ENCODE data around the gene ZNF609. TPM values are rescaled to one million over a fixed set of nuclear protein-coding genes. Genes with fewer than 3 reads are reported as not detected.
A peak's percentile ranks its signal among the peaks of the same experiment; 100 is the strongest.

Gene ZNF609
- total RNA-seq, 2 donors from 2014 or later, result 52.3 to 54.8 TPM

DNA sequence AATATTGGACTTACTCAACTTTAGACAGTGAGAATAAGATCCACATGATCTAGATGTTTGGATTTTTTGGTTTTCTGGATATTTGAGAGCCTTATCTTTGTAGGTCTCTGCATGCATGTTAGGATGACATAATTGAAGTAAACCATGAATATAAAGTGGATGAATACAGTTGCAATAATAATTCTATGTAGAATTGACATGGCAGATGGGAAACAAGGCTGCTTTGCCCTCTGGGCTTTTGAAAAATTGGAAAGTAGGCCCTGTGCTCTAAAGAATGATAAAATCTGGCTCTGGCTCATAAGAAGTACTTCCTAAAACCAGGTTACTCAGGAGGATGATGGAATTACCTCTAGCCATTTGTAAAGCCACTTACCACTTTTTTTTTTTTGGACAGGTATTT lies 86.9 kb downstream of the ZNF609 start:
- H3K27me3 Mint-ChIP-seq (ENCODE audit: insufficient read depth), result no peaks in the 10 kb centered on the region
- H3K27ac Mint-ChIP-seq, result no peak overlapping the region
- no peaks in the 10 kb centered on the region for H3K4me1 ChIP-seq (ENCODE audit: control insufficient read depth, insufficient read depth, low read length)

DNA sequence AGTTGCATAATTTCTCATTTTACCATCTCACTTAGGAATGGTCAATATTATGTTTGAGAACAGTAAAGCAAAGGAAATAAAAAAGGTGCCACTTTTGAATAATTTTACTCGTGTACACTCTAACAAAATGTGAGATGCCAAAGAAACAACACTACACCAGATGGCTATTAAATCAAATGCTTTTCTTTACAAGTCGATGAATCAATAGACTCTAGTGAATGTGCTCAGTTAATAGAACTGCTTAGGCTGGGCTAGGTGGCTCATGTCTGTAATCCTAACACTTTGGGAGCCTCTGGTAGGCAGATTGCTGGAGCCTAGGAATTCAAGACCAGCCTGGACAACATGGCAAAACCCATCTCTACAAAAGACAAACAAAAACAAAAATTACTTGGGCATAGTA lies 87.9 kb downstream of the ZNF609 start:
- Histone ChIP-seq H3K27me3 (ENCODE audit: control insufficient read depth, insufficient read depth, low read length, poor library complexity, severe bottlenecking) (no peaks in the 10 kb centered on the region), H3K4me1 (ENCODE audit: control insufficient read depth, insufficient read depth, low read length) (no peaks in the 10 kb centered on the region)
- H3K9me3 Mint-ChIP-seq, result no peaks in the 10 kb centered on the region

More for the DNA sequence above, 86.9 kb downstream of the ZNF609 start:
- no peak for DNase-seq
- Mint-ChIP-seq H3K9me3 (no peaks in the 10 kb centered on the region), H3K4me3 (no peak overlapping the region), H3K4me1 (peaks cover 2% of the 10 kb centered on the region), H3K36me3 (ENCODE audit: low read depth) (peaks cover 18% of the 10 kb centered on the region)
- no peak overlapping the region for H3K9ac ChIP-seq (ENCODE audit: extremely low read depth, low read length, poor library complexity, severe bottlenecking)
- H3K27me3 ChIP-seq (ENCODE audit: control insufficient read depth, insufficient read depth, low read length, poor library complexity, severe bottlenecking), result no peaks in the 10 kb centered on the region
- TF ChIP-seq, protein P1, sequence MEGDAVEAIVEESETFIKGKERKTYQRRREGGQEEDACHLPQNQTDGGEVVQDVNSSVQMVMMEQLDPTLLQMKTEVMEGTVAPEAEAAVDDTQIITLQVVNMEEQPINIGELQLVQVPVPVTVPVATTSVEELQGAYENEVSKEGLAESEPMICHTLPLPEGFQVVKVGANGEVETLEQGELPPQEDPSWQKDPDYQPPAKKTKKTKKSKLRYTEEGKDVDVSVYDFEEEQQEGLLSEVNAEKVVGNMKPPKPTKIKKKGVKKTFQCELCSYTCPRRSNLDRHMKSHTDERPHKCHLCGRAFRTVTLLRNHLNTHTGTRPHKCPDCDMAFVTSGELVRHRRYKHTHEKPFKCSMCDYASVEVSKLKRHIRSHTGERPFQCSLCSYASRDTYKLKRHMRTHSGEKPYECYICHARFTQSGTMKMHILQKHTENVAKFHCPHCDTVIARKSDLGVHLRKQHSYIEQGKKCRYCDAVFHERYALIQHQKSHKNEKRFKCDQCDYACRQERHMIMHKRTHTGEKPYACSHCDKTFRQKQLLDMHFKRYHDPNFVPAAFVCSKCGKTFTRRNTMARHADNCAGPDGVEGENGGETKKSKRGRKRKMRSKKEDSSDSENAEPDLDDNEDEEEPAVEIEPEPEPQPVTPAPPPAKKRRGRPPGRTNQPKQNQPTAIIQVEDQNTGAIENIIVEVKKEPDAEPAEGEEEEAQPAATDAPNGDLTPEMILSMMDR (conservative IDR thresholded peaks at IDR 0.05), result no peak
- H3K9me3 ChIP-seq (ENCODE audit: control insufficient read depth, low read length), result no peaks in the 10 kb centered on the region
- peaks cover 20% of the 10 kb centered on the region for H3K36me3 ChIP-seq (ENCODE audit: control insufficient read depth, insufficient read depth, low read length)
- H3K27ac ChIP-seq (ENCODE audit: low read depth, low read length), result no peak overlapping the region
- no peak overlapping the region for H3K4me3 ChIP-seq (ENCODE audit: low read length)

DNA sequence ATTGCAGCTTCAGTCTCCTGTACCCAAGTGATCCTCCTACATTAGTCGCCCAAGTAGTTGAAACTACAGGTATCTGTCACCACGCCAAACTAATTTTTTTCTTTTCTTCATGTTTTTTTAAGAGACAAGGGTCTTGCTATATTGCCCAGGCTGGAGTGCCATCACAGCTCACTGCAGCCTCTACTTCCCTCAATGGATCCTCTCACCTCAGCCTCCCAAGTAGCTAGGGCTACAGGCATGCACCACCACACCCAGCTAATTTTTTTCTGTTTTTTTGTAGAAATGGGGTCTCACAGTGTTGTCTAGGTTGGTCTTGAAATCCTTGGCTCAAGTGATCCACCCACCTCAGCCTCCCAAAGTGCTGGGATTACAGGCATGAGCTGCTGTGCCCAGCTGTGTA lies 89.5 kb downstream of the ZNF609 start:
- peaks cover 2% of the 10 kb centered on the region for H3K4me1 Mint-ChIP-seq
- H3K9me3 Mint-ChIP-seq, result no peaks in the 10 kb centered on the region
- Histone ChIP-seq H3K27me3 (ENCODE audit: control insufficient read depth, insufficient read depth, low read length, poor library complexity, severe bottlenecking) (no peaks in the 10 kb centered on the region), H3K9me3 (ENCODE audit: control insufficient read depth, low read length) (no peaks in the 10 kb centered on the region), H3K36me3 (ENCODE audit: control insufficient read depth, insufficient read depth, low read length) (peaks cover 19% of the 10 kb centered on the region), H3K27ac (ENCODE audit: low read depth, low read length) (no peak overlapping the region), H3K4me1 (ENCODE audit: control insufficient read depth, insufficient read depth, low read length) (no peaks in the 10 kb centered on the region), H3K9ac (ENCODE audit: extremely low read depth, low read length, poor library complexity, severe bottlenecking) (no peak overlapping the region), H3K4me3 (ENCODE audit: low read length) (no peak overlapping the region)
- H3K36me3 Mint-ChIP-seq (ENCODE audit: low read depth), result peaks cover 18% of the 10 kb centered on the region
- H3K27me3 Mint-ChIP-seq (ENCODE audit: insufficient read depth), result no peaks in the 10 kb centered on the region
- no peak overlapping the region for H3K4me3 Mint-ChIP-seq
- WGBS, 2 experiments (ENCODE audit: insufficient coverage in 1 of 2, insufficient read length in 1 of 2), result 85 to 97% methylated on average over 2 of the region's 2 CpGs
- H3K27ac Mint-ChIP-seq, result no peak overlapping the region
- TF ChIP-seq, protein P1 (conservative IDR thresholded peaks at IDR 0.05), result no peak
- no peak for DNase-seq

More for the DNA sequence above, 87.9 kb downstream of the ZNF609 start:
- peaks cover 18% of the 10 kb centered on the region for H3K36me3 Mint-ChIP-seq (ENCODE audit: low read depth)
- DNase-seq, result no peak
- Histone ChIP-seq H3K9ac (ENCODE audit: extremely low read depth, low read length, poor library complexity, severe bottlenecking) (no peak overlapping the region), H3K9me3 (ENCODE audit: control insufficient read depth, low read length) (no peaks in the 10 kb centered on the region), H3K27ac (ENCODE audit: low read depth, low read length) (peak overlapping the region; percentile 38), H3K36me3 (ENCODE audit: control insufficient read depth, insufficient read depth, low read length) (peaks cover 20% of the 10 kb centered on the region), H3K4me3 (ENCODE audit: low read length) (no peak overlapping the region)
- TF ChIP-seq, protein P1 (conservative IDR thresholded peaks at IDR 0.05), result no peak
- H3K4me3 Mint-ChIP-seq, result no peak overlapping the region
- peaks cover 2% of the 10 kb centered on the region for H3K4me1 Mint-ChIP-seq
- WGBS, 2 experiments (ENCODE audit: insufficient coverage in 1 of 2, insufficient read length in 1 of 2), result 75 to 94% methylated on average over 1 to 2 of the region's 2 CpGs
- no peak overlapping the region for H3K27ac Mint-ChIP-seq
- H3K27me3 Mint-ChIP-seq (ENCODE audit: insufficient read depth), result no peaks in the 10 kb centered on the region
